ENCODE results near the gene FBLN1.
A peak's percentile ranks its signal among the peaks of the same experiment; 100 is the strongest.
"Not testable (repeated sequence)": the region's sequence is repeated elsewhere in the genome, so short reads cannot be mapped to it uniquely, and the experiment has no call there.

The FBLN1 gene

GRCh38 chr22:45477366-45478107 is 25.1 kb upstream of the FBLN1 start:
- no peak for DNase-seq (ENCODE audit: low read depth)

- DNase-seq (ENCODE audit: low read depth): peak; percentile 83
Measured at GRCh38 chr22:45478108-45478771, 24.4 kb upstream of the FBLN1 start.

DNA sequence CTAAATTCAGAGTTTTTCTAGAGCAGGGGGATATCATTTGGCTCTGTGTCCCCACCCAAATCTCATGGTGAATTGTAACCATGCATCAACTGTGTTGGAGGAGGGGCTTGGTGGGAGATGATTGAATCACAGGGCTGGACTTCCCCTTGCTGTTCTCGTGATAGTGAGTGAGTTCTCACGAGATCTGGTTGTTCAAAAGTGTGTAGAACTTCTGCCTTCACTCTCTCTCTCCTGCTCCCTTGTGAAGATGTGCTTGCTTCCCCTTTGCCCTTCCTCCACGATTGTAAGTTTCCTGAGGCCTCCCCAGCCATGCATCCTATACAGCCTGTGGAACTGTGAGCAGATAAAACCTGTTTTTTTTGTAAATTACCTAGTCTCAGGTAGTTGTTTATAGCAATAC is 22.0 kb upstream of the FBLN1 start:
- no peak for DNase-seq (ENCODE audit: low read depth)

- DNase-seq (ENCODE audit: low read depth): no peak
Measured at GRCh38 chr22:45481661-45482060, 21.0 kb upstream of the FBLN1 start.

DNA sequence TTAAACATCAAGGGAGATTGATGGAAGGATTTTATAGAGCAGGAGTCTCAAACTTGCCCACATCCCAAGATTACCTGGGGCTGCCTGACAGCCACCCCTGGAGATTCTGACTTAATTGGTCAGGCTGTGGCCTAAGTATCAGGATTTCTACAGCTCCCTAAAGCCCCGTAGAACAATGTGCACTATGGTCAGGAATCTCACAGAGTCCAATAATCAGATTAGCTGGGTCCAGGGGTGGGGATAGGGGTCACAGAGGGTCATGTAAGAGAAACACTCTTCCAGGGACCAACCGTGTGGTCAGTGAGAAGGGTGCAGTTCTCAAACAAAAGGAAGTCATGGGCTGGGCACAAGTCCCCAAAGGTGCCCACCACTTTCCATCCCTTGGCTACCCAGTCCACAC is 20.5 kb upstream of the FBLN1 start:
- DNase-seq (ENCODE audit: low read depth): no peak

DNA sequence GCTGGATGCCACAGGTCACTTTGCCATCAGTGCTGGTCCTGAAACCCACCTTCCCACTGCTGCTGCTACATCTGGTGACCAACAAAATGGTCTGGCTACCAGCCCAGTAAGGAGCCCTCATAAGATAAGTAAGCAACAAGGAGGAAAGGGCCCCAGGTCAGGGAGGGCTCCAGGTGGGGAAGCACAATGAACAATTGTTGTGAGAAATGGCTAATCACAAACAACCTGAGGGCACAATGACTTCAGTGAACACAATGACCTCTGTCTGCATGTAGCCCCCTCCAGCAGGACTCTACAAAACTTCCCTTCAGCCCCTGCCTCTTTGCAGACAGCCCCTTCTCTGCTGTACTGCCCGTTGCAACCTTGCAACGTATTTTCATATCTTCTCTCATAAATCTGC is 19.4 kb upstream of the FBLN1 start:
- DNase-seq (ENCODE audit: low read depth): no peak

DNA sequence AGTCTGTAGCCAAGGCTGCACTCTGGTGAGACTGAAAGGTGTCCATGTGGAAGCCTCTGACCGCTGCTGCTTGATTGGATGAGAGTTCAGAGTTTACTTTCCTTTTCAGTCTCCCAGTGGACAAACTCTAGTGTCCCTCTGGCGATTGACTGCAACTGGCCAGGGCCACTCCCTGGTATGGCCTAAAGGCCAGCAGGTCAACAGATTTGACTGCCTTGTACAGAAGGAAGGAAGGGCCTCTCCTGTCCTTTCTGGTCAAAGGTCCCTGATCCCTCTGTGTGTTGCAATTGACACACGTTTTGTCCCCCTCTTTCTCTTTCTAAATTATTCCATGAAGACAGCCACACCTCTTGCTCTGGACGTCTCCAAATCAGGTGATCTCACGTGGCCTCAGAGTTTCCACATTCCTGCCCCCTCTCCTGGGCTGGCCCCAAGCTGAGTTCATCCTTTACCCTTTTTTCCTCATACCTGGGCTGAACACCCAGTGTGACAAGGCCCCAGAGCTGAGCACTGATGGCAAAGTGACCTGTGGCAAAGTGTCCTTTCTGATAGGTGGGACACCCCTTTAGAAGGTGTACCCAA is 18.7 kb upstream of the FBLN1 start:
- DNase-seq (ENCODE audit: low read depth): no peak

GRCh38 chr22:45484742-45485141 is 17.9 kb upstream of the FBLN1 start:
- no peak for DNase-seq (ENCODE audit: low read depth)

- no peak for DNase-seq (ENCODE audit: low read depth)
Measured at GRCh38 chr22:45485261-45485660, 17.4 kb upstream of the FBLN1 start.

DNA sequence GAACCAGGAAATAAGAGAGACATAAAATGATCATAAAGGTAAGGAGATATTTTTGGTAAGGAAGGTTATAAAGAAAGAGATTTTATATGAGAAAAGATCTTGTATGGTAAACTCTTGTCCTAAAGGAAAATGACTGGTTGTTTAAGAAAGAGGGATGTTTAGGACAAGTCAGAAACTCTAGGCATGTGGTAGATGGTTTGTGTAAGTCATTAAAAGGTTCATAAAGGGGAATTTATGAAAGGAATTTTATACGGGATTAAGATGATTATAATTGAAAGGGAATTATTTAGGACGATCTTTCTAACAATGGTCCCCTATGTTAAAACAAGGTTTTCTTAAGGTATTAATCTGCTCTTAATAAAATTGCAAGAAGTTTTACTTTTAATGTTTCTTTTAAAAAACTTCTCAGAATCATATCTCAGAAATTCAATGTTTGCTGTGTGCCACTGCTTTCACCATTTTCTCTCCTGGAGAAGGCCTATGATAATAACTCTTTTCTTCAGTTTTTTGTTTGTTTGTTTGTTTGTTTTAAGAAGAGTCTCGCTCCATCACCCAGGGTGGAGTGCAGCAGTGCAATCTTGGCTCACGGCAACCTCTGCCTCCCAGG is 13.8 kb upstream of the FBLN1 start:
- DNase-seq (ENCODE audit: low read depth): no peak

GRCh38 chr22:45490836-45491235 is 11.8 kb upstream of the FBLN1 start:
- DNase-seq (ENCODE audit: low read depth): no peak

- no peak for DNase-seq (ENCODE audit: low read depth)
Measured at GRCh38 chr22:45491841-45492240, 10.8 kb upstream of the FBLN1 start.

DNA sequence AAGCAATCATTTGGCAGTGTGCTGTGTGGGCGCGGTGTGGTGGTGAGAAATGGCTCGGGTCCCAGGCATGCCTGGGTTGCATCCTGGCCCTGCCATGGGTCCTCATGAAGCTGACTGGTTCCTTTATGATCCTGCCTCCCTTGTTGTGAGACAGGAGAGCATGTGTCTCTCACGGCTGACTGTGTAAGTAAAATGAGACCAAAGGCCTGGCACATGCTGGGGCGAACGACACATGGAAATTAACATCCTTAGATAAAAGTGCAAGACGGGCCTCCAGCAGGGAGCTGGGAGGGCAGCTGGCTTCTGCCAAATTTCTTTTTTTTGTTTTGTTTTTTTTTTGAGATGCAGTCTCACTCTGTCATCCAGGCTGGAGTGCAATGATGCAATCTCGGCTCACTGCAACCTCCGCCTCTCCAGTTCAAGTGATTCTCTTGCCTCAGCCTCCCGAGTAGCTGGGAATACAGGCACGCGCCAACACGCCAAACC is 9.4 kb upstream of the FBLN1 start:
- DNase-seq (ENCODE audit: low read depth): no peak

- not testable (repeated sequence) for DNase-seq (ENCODE audit: low read depth)
Measured at GRCh38 chr22:45494306-45494705, 8.4 kb upstream of the FBLN1 start.

DNA sequence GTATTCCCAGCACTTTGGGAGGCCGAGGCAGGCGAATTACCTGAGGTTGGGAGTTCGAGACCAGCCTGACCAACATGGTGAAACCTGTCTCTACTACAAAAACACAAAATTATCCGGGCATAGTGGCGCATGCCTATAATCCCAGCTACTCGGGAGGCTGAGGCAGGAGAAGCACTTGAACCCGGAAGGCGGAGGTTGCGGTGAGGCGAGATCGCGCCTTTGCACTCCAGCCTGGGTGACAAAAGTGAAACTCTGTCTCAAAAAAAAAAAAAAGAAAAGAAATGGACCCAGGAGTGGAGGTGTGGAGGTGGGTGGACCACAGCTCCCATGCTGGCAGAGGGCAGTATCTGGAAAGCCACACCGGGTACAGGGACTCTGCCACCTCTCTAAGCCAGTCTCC is 7.1 kb upstream of the FBLN1 start:
- DNase-seq (ENCODE audit: low read depth): not testable (repeated sequence)

DNA sequence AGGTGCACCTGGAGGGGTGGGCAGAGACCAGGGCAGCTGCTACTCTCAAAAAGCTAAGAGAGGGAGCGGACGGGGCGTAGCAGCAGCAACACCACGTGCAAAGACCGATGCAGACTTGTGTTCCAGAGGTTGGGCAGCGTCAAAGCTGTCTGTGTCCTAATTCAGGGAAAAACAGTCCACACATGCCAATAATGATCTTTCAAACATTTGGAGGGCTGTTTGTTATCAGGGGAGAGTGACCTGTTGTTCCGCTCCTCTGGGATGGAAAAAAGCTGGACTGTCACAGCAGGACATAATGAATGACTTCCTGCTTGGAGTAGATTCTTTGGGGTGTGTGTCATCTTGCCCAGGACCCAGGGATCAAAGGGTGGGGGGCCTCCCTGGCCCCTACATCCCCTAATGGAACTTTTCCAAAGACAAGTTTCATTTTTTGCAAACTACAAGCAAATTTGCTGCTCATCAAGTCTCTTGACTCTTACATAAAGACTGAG is 6.2 kb upstream of the FBLN1 start:
- no peak for DNase-seq (ENCODE audit: low read depth)

DNA sequence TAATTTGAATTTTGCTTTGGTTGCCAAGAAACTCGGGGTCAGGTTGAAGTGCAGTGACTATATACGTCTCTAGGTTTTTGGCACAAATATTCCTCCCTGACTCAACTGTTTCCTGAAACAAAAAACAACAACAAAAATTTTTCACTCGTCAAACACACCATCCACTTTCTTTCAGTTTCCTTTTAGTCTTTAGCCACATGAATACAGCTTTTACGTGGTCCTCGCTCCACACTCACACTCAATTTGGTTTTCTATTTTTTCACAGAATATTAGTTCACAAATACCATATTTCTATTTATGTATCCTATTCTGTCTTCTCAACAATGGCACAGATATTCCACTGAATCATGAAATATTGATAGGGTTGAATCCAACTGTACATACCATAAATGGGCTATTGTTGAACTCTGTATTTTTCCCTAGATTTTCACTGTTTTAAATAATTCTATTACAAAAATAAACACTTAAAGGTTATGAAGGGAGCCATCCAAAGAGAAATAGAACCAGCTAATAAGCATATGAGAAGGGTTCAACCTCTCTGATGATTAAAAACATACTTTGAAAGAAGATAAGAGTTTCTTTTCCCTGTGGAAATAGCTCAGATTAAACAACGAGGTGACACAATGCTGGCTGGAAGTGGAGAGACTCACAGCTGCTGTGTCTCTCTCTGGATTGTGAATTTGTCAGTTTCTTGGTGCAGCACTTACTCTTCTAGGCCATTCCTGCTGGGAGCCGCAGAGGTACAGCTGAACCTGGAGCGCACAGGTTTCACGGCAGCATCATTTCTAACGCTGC is 5.1 kb upstream of the FBLN1 start:
- DNase-seq (ENCODE audit: low read depth): no peak

DNA sequence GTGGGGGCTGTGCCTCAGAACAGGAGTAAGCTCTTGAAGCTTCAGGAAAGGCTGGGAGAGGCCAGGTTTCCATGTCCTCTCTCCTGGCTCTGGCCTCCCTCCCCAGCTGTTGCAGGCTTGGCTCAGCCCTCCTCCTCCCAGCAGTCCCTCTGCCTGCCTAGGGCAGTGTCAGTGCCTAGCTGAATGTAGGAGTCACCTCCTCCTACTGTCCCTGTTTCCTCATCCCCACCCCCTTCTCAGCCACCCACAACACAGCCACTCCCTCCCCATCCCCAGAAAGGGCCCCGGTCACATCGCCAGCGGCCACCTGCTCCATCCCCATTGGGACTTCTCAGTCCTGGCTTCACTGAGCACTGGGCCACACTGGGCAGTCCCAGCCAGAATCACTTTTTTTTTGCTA is 2.9 kb upstream of the FBLN1 start:
- DNase-seq (ENCODE audit: low read depth): no peak

- DNase-seq (ENCODE audit: low read depth): no peak
Measured at GRCh38 chr22:45503050-45503815, 550 bp downstream of the FBLN1 start.

DNA sequence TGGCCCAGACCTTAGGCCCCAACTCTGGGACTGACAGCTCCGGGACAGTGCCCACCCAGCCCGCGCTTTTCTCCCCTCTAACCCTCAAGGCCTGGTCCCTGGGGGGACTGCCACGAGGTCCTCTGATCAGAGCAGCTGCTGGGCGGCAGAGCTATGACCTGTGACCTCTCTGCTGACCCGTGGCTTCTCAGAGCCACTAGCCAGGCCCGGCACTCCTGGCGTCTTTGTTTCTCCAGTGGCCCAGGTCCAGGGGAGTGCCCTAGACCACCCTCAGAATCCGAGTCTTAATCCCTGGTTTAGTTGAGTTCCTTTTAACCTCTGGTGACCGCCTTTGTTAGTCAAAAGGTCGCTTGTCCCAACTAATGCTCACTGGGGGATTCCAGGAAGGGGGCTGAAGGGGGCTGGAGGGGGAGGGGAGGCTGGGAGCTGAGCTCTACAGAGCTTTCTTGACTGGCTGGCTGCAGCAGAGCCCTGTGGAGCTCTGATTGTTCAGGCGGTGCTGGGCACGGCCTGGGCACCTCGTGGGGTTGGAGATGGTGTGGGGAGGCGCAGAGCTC is 1.2 kb downstream of the FBLN1 start:
- DNase-seq (ENCODE audit: low read depth): no peak

Measured in non-pigmented ciliary epithelial cell (primary cell).